Activated T-cell treated with anti-CD3 and anti-CD28 coated beads, Interleukin-2, amount 50 U/mL, for 24 hours (primary cell): ENCODE measurements around the gene RILP.

Experiments used
- DNase-seq: peaks from one replicate; pipeline ENCODE4 v3.0.0-alpha.2; 2020
- H3K27ac Mint-ChIP-seq: 2 replicates; pipeline ENCODE4 v1.8.0; 2020; ENCODE audit warnings: mild to moderate bottlenecking, mixed read lengths
- H3K27me3 Mint-ChIP-seq: 2 replicates; pipeline ENCODE4 v1.8.0; 2020; ENCODE audit warnings: mixed read lengths
- H3K36me3 Mint-ChIP-seq: 2 replicates; pipeline ENCODE4 v1.8.0; 2020; ENCODE audit warnings: low read depth, mixed read lengths
- H3K4me1 Mint-ChIP-seq: 2 replicates; pipeline ENCODE4 v1.8.0; 2020; ENCODE audit warnings: low read depth, mixed read lengths
- H3K4me3 Mint-ChIP-seq: 2 replicates; pipeline ENCODE4 v1.8.0; 2020; ENCODE audit warnings: mild to moderate bottlenecking, moderate library complexity, mixed read lengths
- H3K9me3 Mint-ChIP-seq: 2 replicates; pipeline ENCODE4 v1.8.0; 2020; ENCODE audit warnings: mixed read lengths

RILP gene

GRCh38 chr17:1627182-1627981 lies 22.3 kb downstream of the RILP start:
- H3K27me3 Mint-ChIP-seq: peaks cover 21% of the 10 kb centered on the region
- no peak for DNase-seq
- H3K27ac Mint-ChIP-seq: no peak overlapping the region
- H3K4me1 Mint-ChIP-seq: peaks cover 24% of the 10 kb centered on the region
- peaks cover 5% of the 10 kb centered on the region for H3K36me3 Mint-ChIP-seq
- no peaks in the 10 kb centered on the region for H3K9me3 Mint-ChIP-seq
- H3K4me3 Mint-ChIP-seq: peak overlapping the region; percentile 64

GRCh38 chr17:1626333-1626732 lies 23.3 kb downstream of the RILP start:
- peaks cover 21% of the 10 kb centered on the region for H3K27me3 Mint-ChIP-seq
- no peak overlapping the region for H3K27ac Mint-ChIP-seq
- peaks cover 5% of the 10 kb centered on the region for H3K36me3 Mint-ChIP-seq
- DNase-seq: no peak
- H3K4me1 Mint-ChIP-seq: peaks cover 24% of the 10 kb centered on the region
- no peaks in the 10 kb centered on the region for H3K9me3 Mint-ChIP-seq
- H3K4me3 Mint-ChIP-seq: no peak overlapping the region

- peaks cover 24% of the 10 kb centered on the region for H3K4me1 Mint-ChIP-seq
- H3K27ac Mint-ChIP-seq: no peak overlapping the region
- no peak overlapping the region for H3K4me3 Mint-ChIP-seq
- H3K27me3 Mint-ChIP-seq: peaks cover 21% of the 10 kb centered on the region
- no peaks in the 10 kb centered on the region for H3K9me3 Mint-ChIP-seq
- no peak for DNase-seq
- H3K36me3 Mint-ChIP-seq: peaks cover 5% of the 10 kb centered on the region
Measured at GRCh38 chr17:1625581-1625980, 24.1 kb downstream of the RILP start.

- DNase-seq: no peak
- Mint-ChIP-seq H3K4me3 (no peak overlapping the region), H3K27ac (no peak overlapping the region), H3K4me1 (peaks cover 21% of the 10 kb centered on the region), H3K27me3 (peaks cover 19% of the 10 kb centered on the region), H3K9me3 (no peaks in the 10 kb centered on the region), H3K36me3 (peaks cover 5% of the 10 kb centered on the region)
Measured at GRCh38 chr17:1625053-1625452, 24.6 kb downstream of the RILP start.

- peaks cover 17% of the 10 kb centered on the region for H3K4me1 Mint-ChIP-seq
- no peak overlapping the region for H3K4me3 Mint-ChIP-seq
- DNase-seq: no peak
- peaks cover 18% of the 10 kb centered on the region for H3K27me3 Mint-ChIP-seq
- H3K36me3 Mint-ChIP-seq: peaks cover 5% of the 10 kb centered on the region
- no peaks in the 10 kb centered on the region for H3K9me3 Mint-ChIP-seq
- H3K27ac Mint-ChIP-seq: no peak overlapping the region
Measured at GRCh38 chr17:1624650-1625049, 25.0 kb downstream of the RILP start.

- H3K36me3 Mint-ChIP-seq: no peaks in the 10 kb centered on the region
- no peak overlapping the region for H3K4me3 Mint-ChIP-seq
- DNase-seq: no peak
- H3K4me1 Mint-ChIP-seq: peaks cover 9% of the 10 kb centered on the region
- peaks cover 18% of the 10 kb centered on the region for H3K27me3 Mint-ChIP-seq
- H3K9me3 Mint-ChIP-seq: no peaks in the 10 kb centered on the region
- no peak overlapping the region for H3K27ac Mint-ChIP-seq
Measured at GRCh38 chr17:1623057-1623630, 26.5 kb downstream of the RILP start.

GRCh38 chr17:1621273-1621954 lies 28.3 kb downstream of the RILP start:
- DNase-seq: no peak
- Mint-ChIP-seq H3K36me3 (no peaks in the 10 kb centered on the region), H3K27me3 (peaks cover 8% of the 10 kb centered on the region), H3K9me3 (no peaks in the 10 kb centered on the region), H3K27ac (no peak overlapping the region), H3K4me3 (no peak overlapping the region), H3K4me1 (no peaks in the 10 kb centered on the region)

- no peaks in the 10 kb centered on the region for H3K9me3 Mint-ChIP-seq
- DNase-seq: no peak
- H3K27ac Mint-ChIP-seq: no peak overlapping the region
- no peaks in the 10 kb centered on the region for H3K36me3 Mint-ChIP-seq
- no peak overlapping the region for H3K4me3 Mint-ChIP-seq
- H3K4me1 Mint-ChIP-seq: no peaks in the 10 kb centered on the region
- no peaks in the 10 kb centered on the region for H3K27me3 Mint-ChIP-seq
Measured at GRCh38 chr17:1620486-1620885, 29.2 kb downstream of the RILP start.

- Mint-ChIP-seq H3K36me3 (no peaks in the 10 kb centered on the region), H3K4me1 (no peaks in the 10 kb centered on the region), H3K27ac (peak overlapping the region; percentile 11)
Measured at GRCh38 chr17:1617620-1618174, 32.0 kb downstream of the RILP start.

GRCh38 chr17:1616101-1616500 lies 33.6 kb downstream of the RILP start:
- H3K27ac Mint-ChIP-seq: no peak overlapping the region
- H3K9me3 Mint-ChIP-seq: no peaks in the 10 kb centered on the region
- H3K27me3 Mint-ChIP-seq: no peaks in the 10 kb centered on the region
- no peaks in the 10 kb centered on the region for H3K36me3 Mint-ChIP-seq
- H3K4me3 Mint-ChIP-seq: no peak overlapping the region
- no peak for DNase-seq
- H3K4me1 Mint-ChIP-seq: no peaks in the 10 kb centered on the region

More at GRCh38 chr17:1617620-1618174, 32.0 kb downstream of the RILP start:
- Mint-ChIP-seq H3K9me3 (no peaks in the 10 kb centered on the region), H3K4me3 (no peak overlapping the region), H3K27me3 (no peaks in the 10 kb centered on the region)
- no peak for DNase-seq

- H3K9me3 Mint-ChIP-seq: no peaks in the 10 kb centered on the region
- H3K27ac Mint-ChIP-seq: no peak overlapping the region
- no peaks in the 10 kb centered on the region for H3K36me3 Mint-ChIP-seq
- H3K27me3 Mint-ChIP-seq: no peaks in the 10 kb centered on the region
- no peak overlapping the region for H3K4me3 Mint-ChIP-seq
- peaks cover 15% of the 10 kb centered on the region for H3K4me1 Mint-ChIP-seq
- DNase-seq: no peak
Measured at GRCh38 chr17:1612400-1612799, 37.3 kb downstream of the RILP start.

- H3K9me3 Mint-ChIP-seq: no peaks in the 10 kb centered on the region
- H3K27ac Mint-ChIP-seq: no peak overlapping the region
- H3K27me3 Mint-ChIP-seq: no peaks in the 10 kb centered on the region
- no peak for DNase-seq
- no peak overlapping the region for H3K4me3 Mint-ChIP-seq
- peaks cover 21% of the 10 kb centered on the region for H3K4me1 Mint-ChIP-seq
- H3K36me3 Mint-ChIP-seq: no peaks in the 10 kb centered on the region
Measured at GRCh38 chr17:1611715-1612114, 38.0 kb downstream of the RILP start.

GRCh38 chr17:1608676-1609075 lies 41.0 kb downstream of the RILP start:
- H3K4me3 Mint-ChIP-seq: no peak overlapping the region
- H3K4me1 Mint-ChIP-seq: peaks cover 39% of the 10 kb centered on the region
- H3K27me3 Mint-ChIP-seq: no peaks in the 10 kb centered on the region
- H3K27ac Mint-ChIP-seq: peak overlapping the region; percentile 94
- DNase-seq: no peak
- H3K9me3 Mint-ChIP-seq: no peaks in the 10 kb centered on the region
- no peaks in the 10 kb centered on the region for H3K36me3 Mint-ChIP-seq

GRCh38 chr17:1607971-1608320 lies 41.7 kb downstream of the RILP start:
- Mint-ChIP-seq H3K27me3 (no peaks in the 10 kb centered on the region), H3K4me3 (no peak overlapping the region), H3K9me3 (no peaks in the 10 kb centered on the region), H3K4me1 (peaks cover 39% of the 10 kb centered on the region), H3K27ac (peak overlapping the region; percentile 94), H3K36me3 (no peaks in the 10 kb centered on the region)
- no peak for DNase-seq
